HG03025 (cell line): ENCODE measurements around the gene RPS6KA1.
"Not testable (repeated sequence)": the region's sequence is repeated elsewhere in the genome, so short reads cannot be mapped to it uniquely, and the experiment has no call there.

ENCODE experiments used
- ATAC-seq: cut with Tn5 transposase; IDR thresholded peaks from one replicate; pipeline ENCODE4 v1.9.1; 2021; ENCODE audit warnings: mild to moderate bottlenecking, moderate library complexity; ENCODE audit not compliant: unreplicated experiment, low FRiP score

The RPS6KA1 gene

DNA sequence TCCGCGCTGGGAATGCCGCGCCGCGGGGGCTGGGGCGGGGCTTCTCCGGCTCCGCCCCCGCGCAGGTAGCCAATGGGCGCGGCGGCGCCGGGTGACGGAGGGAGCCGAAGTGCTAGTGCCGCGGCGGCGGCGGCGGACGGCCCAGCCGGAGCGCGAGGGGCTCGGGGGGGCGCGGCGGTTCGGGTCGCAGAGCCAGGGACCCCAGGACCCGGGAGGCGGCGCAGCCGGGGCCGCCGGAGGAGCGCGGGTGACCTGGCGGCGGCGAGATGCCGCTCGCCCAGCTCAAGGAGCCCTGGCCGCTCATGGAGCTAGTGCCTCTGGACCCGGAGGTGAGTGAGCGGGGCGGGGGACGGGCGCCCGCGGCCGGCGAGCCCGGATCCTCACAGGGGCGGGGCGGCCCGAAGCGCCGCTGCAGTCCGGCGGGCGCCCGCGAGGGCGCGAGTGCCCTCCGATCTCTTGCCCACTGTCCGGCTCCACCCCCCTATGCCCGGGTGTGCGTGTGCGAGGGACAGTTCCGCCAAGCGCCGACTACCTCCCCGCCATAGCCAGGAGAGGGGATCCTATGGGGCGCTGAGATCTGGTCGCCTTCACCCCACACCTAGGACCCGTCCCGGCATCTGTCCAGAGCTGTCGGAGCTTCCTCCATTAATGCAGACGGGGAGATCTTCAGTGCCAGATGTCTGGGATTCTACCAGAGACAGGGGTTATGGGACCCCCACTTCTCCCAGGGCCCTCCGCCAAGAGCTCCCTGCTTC lies at the start of gene RPS6KA1:
Gene RPS6KA1, plus strand, starts transcription at position 107 of the 755 bp plus-strand sequence. Its CDS starts 160 bp downstream, at position 267.
- peak; percentile 65 for ATAC-seq

DNA sequence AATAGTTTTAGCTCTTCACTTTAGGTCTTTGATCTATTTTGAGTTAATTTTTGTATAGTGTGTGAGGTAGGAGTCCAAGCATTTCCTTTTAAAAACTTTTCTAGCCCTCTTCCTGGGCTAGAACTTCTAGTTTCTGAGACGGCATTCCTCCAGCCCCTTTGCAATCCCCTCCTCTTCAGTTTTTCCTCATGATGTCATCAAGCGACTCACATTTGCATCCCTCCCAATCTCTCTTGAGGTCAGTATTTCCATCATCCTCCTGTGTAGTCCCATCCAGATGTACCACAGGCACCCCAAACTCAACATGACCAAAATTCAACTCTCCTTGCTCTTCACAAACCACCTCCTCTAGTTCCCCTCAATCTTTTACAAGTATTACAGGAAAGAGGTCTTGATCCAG lies 46.6 kb upstream of the RPS6KA1 start:
- ATAC-seq, result no peak

GRCh38 chr1:26483980-26484379 lies 45.6 kb upstream of the RPS6KA1 start:
- no peak for ATAC-seq

DNA sequence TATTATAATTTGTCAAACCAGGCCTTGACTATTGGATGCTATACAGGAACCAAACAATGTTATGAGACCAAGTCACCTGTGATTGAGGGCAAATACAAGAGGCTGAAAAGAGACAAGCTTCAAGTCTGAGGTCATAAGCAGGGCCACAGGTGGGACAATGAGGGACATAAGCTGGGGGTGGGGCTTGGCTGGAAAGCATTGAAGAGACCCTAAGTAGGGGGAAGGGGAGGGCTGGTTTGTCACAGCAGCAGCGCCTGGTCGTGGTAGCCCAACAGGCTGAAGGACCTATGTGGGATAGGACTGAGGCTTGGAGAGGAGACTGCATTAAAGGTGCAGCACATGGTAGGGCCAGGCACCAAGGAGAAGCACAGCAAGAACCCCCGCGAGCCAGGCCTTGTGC lies 39.4 kb upstream of the RPS6KA1 start:
- no peak for ATAC-seq

GRCh38 chr1:26493267-26493666 lies 36.3 kb upstream of the RPS6KA1 start:
- no peak for ATAC-seq

GRCh38 chr1:26493938-26494337 lies 35.6 kb upstream of the RPS6KA1 start:
- ATAC-seq, result no peak

DNA sequence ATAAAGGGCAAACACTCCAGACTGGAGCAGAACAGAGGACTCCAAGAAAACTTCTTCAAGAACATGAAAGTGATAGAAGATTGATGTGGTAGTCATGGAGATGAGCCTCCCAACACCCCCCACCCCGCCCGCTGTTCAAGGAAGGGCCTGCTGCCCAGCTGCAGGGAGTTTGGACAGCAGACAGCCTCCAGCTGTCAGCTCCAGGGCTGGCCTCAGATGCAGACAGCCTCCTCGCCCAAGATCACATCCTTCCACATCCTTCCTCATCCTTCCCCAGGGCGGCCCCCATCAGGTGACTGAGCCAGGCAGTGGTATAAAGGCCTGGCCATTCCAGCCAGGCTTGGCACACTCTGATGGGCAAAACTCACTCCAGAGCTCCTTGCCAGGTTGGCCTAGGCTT lies 32.7 kb upstream of the RPS6KA1 start:
- ATAC-seq, result no peak

- ATAC-seq, result no peak
Measured at GRCh38 chr1:26498894-26499293, 30.7 kb upstream of the RPS6KA1 start.

DNA sequence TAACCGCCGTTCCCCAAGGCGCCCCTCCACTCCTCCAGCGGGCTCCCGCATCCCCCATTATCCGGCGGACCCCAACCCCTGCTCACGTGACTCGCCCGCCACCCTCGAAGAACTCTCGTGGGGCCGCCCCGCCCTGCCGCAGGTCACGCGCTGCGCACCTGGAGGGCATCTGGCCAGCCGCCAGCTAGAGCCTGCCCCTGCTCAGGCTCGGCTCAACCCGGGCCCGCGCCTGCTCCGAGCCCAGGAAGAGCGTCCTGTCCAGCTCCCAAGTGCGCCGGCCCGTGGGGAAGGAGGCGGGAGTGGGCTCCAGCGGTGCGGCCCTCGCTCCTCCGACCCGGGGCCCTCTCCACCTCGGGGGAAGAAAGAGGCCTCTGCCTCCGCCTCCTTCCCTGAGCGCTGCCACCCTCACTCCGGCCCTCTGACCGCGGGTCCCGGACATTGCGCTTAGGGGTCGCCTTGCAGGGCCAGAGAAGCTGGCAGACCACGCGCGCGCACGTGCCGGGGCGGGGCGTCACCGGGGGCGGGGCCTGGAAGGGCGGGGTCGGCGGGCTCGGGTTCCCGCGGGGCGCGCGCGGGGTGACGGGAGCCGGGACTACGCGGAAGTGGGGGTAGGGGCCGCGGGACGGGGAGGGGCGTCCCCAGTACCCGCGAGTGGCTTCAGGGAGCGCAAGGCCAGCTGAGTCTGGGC lies 28.9 kb upstream of the RPS6KA1 start:
- ATAC-seq, result peak; percentile 64

DNA sequence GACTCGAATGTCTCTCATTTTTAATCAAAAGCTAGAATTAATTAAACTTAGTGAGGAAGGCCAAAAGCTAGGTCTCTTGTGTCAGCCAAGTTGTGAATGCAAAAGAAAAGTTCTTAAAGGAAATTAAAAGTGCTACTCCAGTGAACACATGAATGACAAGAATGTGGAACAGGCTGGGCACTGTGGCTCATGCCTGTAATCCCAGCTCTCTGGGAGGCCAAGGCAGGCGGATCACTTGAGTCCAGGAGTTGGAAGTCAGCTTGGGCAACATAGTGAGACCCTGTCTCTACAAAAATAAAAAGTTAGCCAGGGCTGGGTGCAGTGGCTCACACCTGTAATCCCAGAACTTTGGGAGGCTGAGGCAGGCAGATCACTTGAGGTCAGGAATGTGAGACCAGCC lies 18.9 kb upstream of the RPS6KA1 start:
- not testable (repeated sequence) for ATAC-seq

GRCh38 chr1:26515836-26516235 lies 13.7 kb upstream of the RPS6KA1 start:
- ATAC-seq, result not testable (repeated sequence)

- no peak for ATAC-seq
Measured at GRCh38 chr1:26516987-26517765, 12.4 kb upstream of the RPS6KA1 start.

- no peak for ATAC-seq
Measured at GRCh38 chr1:26517766-26518049, 11.9 kb upstream of the RPS6KA1 start.

GRCh38 chr1:26518355-26518754 lies 11.2 kb upstream of the RPS6KA1 start:
- no peak for ATAC-seq

DNA sequence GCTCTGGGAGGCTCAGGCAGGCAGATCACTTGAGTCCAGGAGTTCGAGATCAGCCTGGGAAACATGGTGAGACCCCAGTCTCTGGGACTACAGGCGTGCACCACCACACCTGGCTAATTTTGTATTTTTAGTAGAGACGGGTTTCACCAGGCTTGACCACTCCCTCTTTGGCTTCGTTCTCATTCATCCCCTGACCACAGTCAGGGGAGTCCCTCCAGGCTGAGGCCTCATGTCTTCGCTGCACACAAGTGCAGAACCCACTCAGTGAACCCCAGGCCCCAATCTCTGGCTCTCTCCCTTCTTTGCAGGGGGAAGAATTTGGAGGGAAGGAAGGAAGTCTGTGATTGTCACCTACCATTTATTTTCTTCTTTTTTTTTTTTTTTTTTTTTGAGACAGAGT lies 9.2 kb upstream of the RPS6KA1 start:
- no peak for ATAC-seq

DNA sequence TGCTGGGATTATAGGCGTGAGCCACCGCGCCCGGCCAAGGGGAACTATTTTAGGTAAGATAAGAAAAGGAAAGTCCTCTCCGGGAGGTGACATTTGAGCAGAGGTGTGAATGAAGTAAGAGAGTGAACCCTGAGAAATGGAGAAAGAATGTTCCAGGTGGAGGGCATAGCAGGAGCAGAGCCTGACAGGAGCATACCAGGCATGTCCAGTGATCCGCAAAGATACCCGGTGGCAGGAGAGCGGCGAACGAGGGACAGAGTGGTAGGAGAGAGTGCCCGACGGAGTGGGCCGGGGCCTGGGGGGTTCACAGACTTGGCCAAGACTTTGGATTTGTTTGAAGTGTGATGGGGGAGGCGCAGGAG lies 7.9 kb upstream of the RPS6KA1 start:
- no peak for ATAC-seq

GRCh38 chr1:26522073-26522472 lies 7.5 kb upstream of the RPS6KA1 start:
- no peak for ATAC-seq

DNA sequence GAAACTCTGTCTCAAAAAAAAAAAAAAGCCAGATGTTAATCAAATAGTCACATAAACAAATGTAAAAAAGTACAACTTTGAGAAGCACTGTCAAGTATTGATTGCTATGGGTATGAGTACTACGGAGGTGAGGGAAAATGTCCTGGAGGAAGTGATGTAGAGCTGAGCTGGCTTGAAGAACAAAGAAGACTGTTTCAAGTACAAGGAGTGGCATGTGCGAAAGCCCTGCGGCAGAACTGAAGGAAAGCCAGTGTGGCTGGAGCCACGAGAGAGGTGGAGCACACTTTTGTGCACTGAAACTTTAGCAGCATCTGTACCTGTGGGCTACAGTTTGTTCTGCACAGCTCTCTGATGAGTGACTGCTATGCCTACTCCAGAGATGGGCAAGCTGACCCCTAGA lies 5.4 kb upstream of the RPS6KA1 start:
- no peak for ATAC-seq

DNA sequence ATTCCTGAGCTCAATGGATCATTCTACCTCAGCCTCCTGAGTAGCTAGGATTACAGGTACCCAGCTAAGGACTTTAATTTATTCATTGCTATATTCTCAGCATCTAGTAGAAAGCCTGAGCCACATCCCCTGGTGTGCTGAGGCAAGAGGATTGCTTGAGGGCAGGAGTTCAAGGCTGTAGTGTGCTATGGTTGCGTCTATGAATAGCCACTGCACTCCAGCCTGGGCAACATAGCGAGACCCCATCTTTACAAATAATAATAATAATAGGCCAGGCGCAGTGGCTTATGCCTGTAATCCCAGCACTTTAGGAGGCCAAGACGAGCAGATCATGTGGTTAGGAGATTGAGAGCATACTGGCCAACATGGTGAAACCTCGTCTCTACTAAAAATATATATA lies 3.3 kb upstream of the RPS6KA1 start:
- no peak for ATAC-seq

DNA sequence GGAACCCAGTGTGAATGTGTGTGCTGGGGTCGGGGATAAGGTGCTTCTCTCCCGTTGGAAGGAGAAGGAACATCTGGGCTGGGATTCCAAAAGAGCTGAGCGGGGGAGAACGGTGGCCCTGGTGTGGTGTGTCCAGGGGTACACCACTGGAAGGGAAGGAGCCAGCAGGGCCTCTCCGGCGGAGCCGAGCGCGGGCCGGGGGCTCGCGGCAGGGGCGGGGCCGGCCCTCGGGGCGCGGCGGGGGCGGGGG lies 231 bp upstream of the RPS6KA1 start:
- no peak for ATAC-seq

DNA sequence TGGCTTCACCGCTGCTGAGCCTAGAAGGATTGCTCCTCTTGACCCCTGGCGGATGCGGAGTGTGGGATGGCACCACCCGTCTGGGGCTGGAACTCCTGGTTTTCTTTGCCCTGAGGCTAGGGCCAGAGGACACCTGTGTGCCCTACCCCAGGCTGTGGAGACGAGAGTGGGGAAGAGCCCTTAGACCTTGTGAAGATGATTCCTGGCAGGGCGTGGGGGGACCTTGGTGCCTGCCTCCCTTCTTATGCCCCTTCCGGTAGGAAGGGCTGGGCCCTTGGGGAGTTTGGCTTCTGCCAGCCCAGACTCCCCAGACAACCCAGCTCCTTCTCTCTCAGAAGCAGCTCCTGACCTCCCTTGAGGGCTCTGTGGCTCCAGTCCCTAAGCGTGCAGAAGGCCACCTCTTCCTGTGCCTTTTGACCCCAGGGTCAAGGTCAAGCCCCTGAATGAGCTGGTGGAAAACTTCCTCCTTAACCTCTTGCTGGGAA lies 891 bp downstream of the RPS6KA1 start:
- ATAC-seq, result peak; percentile 2
